Measurements from ENCODE around the gene FKBP2. TPM values are rescaled to one million over a fixed set of nuclear protein-coding genes. Genes with fewer than 3 reads are reported as not detected.

The FKBP2 gene
- total and polyA plus RNA-seq, 2 of the 13 experiments (the other 11 are each of a cell fraction or from before 2014, with no cell fraction given): 30.1 to 53.3 TPM

DNA sequence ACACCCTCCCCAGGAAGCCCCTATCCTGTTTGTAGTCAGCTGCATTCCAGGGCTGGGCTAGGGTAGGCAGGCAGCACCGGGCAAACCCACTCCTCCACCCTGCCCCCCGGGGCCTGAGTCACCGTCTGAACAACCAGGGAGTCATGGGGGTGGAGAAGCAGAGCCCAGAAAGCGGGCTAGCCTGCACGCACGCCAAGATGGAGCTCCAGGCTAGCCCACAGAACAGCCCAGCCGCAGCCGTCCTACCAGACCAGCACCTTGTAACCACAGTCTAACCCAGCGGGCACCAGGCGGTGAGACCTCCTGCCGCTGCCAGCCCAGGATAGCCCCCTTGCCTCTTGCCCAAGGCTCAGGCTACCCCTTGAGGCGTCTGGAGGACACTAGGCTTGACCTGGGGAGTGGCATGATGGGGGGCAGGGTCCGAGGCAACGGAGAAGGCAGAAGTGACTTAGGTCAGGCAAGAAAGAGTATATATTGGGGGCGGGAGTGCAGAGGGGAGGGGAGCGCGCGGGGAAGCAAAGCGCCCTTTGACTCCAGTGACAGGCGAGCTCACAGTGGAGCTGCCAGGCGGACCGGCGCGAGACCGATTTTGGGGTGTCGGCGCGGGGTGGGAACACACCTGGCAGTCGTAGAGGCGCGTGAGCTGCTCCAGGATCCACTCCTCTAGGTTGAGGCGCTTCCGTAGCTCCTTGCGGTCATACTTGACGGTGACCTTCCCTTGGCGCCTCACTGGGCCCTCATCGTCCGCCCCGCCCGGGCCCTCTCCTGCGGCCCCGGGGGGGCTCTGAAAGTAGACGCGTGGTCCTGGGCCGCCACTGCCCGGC is 5.1 kb downstream of the FKBP2 start (continued):
- TF ChIP-seq, protein P1, sequence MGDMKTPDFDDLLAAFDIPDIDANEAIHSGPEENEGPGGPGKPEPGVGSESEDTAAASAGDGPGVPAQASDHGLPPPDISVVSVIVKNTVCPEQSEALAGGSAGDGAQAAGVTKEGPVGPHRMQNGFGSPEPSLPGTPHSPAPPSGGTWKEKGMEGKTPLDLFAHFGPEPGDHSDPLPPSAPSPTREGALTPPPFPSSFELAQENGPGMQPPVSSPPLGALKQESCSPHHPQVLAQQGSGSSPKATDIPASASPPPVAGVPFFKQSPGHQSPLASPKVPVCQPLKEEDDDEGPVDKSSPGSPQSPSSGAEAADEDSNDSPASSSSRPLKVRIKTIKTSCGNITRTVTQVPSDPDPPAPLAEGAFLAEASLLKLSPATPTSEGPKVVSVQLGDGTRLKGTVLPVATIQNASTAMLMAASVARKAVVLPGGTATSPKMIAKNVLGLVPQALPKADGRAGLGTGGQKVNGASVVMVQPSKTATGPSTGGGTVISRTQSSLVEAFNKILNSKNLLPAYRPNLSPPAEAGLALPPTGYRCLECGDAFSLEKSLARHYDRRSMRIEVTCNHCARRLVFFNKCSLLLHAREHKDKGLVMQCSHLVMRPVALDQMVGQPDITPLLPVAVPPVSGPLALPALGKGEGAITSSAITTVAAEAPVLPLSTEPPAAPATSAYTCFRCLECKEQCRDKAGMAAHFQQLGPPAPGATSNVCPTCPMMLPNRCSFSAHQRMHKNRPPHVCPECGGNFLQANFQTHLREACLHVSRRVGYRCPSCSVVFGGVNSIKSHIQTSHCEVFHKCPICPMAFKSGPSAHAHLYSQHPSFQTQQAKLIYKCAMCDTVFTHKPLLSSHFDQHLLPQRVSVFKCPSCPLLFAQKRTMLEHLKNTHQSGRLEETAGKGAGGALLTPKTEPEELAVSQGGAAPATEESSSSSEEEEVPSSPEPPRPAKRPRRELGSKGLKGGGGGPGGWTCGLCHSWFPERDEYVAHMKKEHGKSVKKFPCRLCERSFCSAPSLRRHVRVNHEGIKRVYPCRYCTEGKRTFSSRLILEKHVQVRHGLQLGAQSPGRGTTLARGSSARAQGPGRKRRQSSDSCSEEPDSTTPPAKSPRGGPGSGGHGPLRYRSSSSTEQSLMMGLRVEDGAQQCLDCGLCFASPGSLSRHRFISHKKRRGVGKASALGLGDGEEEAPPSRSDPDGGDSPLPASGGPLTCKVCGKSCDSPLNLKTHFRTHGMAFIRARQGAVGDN (CRISPR knock-in tag; IDR thresholded peaks at IDR 0.05): peak; percentile 67
- TF ChIP-seq FOSL2 (CRISPR knock-in tag; IDR thresholded peaks at IDR 0.05) (peak; percentile 72), ELF1 (CRISPR knock-in tag; IDR thresholded peaks at IDR 0.05) (no peak), ESRRA (CRISPR knock-in tag; IDR thresholded peaks at IDR 0.05; ENCODE audit: low read depth) (0 out of 2 replicates have a peak, but pooled peaks have one; percentile 39), YEATS4 (CRISPR knock-in tag; IDR thresholded peaks at IDR 0.05; ENCODE audit: borderline replicate concordance) (peak; percentile 14; the same call in 1 of the 2 replicates), HNF4G (IDR thresholded peaks at IDR 0.05; ENCODE audit: borderline replicate concordance, low read depth, low read length) (0 out of 2 replicates have a peak, but pooled peaks have one; percentile 33), HNF4G (CRISPR knock-in tag; IDR thresholded peaks at IDR 0.05; ENCODE audit: borderline replicate concordance, low read depth) (no peak), KLF6 (CRISPR knock-in tag; IDR thresholded peaks at IDR 0.05) (0 out of 2 replicates have a peak, but pooled peaks have one; percentile 25), ISL2 (CRISPR knock-in tag; IDR thresholded peaks at IDR 0.05) (0 out of 2 replicates have a peak, but pooled peaks have one; percentile 23), BHLHE40 (IDR thresholded peaks at IDR 0.05; ENCODE audit: low read length) (no peak), ZNF747 (CRISPR knock-in tag; IDR thresholded peaks at IDR 0.05; ENCODE audit: borderline replicate concordance) (no peak), ARNT (IDR thresholded peaks at IDR 0.05) (no peak), ZBTB20 (CRISPR knock-in tag; IDR thresholded peaks at IDR 0.05; ENCODE audit: borderline replicate concordance, low read depth) (0 out of 2 replicates have a peak, but pooled peaks have one; percentile 36)
- TF ChIP-seq, protein P2, sequence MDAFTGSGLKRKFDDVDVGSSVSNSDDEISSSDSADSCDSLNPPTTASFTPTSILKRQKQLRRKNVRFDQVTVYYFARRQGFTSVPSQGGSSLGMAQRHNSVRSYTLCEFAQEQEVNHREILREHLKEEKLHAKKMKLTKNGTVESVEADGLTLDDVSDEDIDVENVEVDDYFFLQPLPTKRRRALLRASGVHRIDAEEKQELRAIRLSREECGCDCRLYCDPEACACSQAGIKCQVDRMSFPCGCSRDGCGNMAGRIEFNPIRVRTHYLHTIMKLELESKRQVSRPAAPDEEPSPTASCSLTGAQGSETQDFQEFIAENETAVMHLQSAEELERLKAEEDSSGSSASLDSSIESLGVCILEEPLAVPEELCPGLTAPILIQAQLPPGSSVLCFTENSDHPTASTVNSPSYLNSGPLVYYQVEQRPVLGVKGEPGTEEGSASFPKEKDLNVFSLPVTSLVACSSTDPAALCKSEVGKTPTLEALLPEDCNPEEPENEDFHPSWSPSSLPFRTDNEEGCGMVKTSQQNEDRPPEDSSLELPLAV (CRISPR knock-in tag; conservative IDR thresholded peaks at IDR 0.05; ENCODE audit: low read depth): no peak
- TF ChIP-seq, protein P3, sequence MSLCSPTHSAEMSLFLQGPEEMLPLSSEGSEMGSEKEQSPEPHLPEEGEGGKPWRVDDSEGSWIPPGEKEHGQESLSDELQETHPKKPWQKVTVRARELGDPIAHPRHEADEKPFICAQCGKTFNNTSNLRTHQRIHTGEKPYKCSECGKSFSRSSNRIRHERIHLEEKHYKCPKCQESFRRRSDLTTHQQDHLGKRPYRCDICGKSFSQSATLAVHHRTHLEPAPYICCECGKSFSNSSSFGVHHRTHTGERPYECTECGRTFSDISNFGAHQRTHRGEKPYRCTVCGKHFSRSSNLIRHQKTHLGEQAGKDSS (CRISPR knock-in tag; IDR thresholded peaks at IDR 0.05; ENCODE audit: borderline replicate concordance, low read depth): peak; percentile 43; the same call in 1 of the 2 replicates
- TF ChIP-seq, protein P4, sequence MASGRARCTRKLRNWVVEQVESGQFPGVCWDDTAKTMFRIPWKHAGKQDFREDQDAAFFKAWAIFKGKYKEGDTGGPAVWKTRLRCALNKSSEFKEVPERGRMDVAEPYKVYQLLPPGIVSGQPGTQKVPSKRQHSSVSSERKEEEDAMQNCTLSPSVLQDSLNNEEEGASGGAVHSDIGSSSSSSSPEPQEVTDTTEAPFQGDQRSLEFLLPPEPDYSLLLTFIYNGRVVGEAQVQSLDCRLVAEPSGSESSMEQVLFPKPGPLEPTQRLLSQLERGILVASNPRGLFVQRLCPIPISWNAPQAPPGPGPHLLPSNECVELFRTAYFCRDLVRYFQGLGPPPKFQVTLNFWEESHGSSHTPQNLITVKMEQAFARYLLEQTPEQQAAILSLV (CRISPR knock-in tag; IDR thresholded peaks at IDR 0.05; ENCODE audit: borderline replicate concordance): peak; percentile 31; the same call in 1 of the 2 replicates
- TF ChIP-seq, protein P5, sequence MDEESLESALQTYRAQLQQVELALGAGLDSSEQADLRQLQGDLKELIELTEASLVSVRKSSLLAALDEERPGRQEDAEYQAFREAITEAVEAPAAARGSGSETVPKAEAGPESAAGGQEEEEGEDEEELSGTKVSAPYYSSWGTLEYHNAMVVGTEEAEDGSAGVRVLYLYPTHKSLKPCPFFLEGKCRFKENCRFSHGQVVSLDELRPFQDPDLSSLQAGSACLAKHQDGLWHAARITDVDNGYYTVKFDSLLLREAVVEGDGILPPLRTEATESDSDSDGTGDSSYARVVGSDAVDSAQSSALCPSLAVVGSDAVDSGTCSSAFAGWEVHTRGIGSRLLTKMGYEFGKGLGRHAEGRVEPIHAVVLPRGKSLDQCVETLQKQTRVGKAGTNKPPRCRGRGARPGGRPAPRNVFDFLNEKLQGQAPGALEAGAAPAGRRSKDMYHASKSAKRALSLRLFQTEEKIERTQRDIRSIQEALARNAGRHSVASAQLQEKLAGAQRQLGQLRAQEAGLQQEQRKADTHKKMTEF (CRISPR knock-in tag; IDR thresholded peaks at IDR 0.05): no peak
- TF ChIP-seq, protein P6, sequence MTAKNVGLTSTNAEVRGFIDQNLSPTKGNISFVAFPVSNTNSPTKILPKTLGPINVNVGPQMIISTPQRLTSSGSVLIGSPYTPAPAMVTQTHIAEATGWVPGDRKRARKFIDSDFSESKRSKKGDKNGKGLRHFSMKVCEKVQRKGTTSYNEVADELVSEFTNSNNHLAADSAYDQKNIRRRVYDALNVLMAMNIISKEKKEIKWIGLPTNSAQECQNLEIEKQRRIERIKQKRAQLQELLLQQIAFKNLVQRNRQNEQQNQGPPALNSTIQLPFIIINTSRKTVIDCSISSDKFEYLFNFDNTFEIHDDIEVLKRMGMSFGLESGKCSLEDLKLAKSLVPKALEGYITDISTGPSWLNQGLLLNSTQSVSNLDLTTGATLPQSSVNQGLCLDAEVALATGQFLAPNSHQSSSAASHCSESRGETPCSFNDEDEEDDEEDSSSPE (CRISPR knock-in tag; IDR thresholded peaks at IDR 0.05): no peak

All from HepG2 (cell line).